Neutrophil (primary cell): Measurements from ENCODE around the gene DUSP7.

Experiments used
- H3K27ac ChIP-seq: fragments of 200-600 bp; sonication (generic); 2 replicates; pipeline ENCODE4 v1.5.1; 2016; ENCODE audit warnings: mild to moderate bottlenecking, moderate library complexity
- H3K27me3 ChIP-seq: fragments of 200-600 bp; sonication (generic); 2 replicates; pipeline ENCODE4 v1.6.0; 2016; ENCODE audit warnings: mild to moderate bottlenecking
- H3K36me3 ChIP-seq: fragments of 200-600 bp; sonication (generic); 2 replicates; pipeline ENCODE4 v1.5.1; 2017
- H3K4me1 ChIP-seq, 2 experiments: fragments of 200-600 bp in 1 of 2; sonication (generic) in 1 of 2; 1 replicate in 1 of 2; 2 replicates in 1 of 2; pipeline versions ENCODE4 v1.5.1 to v1.6.1; 2013 to 2016; ENCODE audit warnings: low read depth in 1 of 2, low read length in 1 of 2, mild to moderate bottlenecking in 1 of 2, moderate library complexity in 1 of 2; ENCODE audit not compliant: control insufficient read depth in 1 of 2, insufficient read depth in 1 of 2
- H3K4me3 ChIP-seq, 2 experiments: fragments of 200-600 bp in 1 of 2; sonication (generic) in 1 of 2; 1 replicate in 1 of 2; 2 replicates in 1 of 2; pipeline ENCODE4 v1.5.1; 2013 to 2016; ENCODE audit warnings: low read depth in 1 of 2, low read length in 1 of 2, mild to moderate bottlenecking in 1 of 2, moderate library complexity in 1 of 2
- H3K9me3 ChIP-seq: fragments of 200-600 bp; sonication (generic); 2 replicates; pipeline ENCODE4 v1.5.1; 2016
- CTCF ChIP-seq: fragments of 200-600 bp; sonication (generic); IDR thresholded peaks from 2 replicates; pipeline ENCODE4 v1.5.1; 2016; ENCODE audit warnings: antibody characterized with exemption

DUSP7 gene

GRCh38 chr3:52024765-52025452 lies 31.5 kb downstream of the DUSP7 start:
- no peak for TF ChIP-seq CTCF
- H3K9me3 ChIP-seq: no peaks in the 10 kb centered on the region
- H3K4me3 ChIP-seq: no peak overlapping the region
- H3K4me1 ChIP-seq: no peaks in the 10 kb centered on the region
- no peaks in the 10 kb centered on the region for H3K27me3 ChIP-seq
- H3K27ac ChIP-seq: no peak overlapping the region
- no peaks in the 10 kb centered on the region for H3K36me3 ChIP-seq

- Histone ChIP-seq H3K4me3 (no peak overlapping the region), H3K4me1 (no peaks in the 10 kb centered on the region), H3K9me3 (no peaks in the 10 kb centered on the region), H3K27me3 (no peaks in the 10 kb centered on the region), H3K36me3 (no peaks in the 10 kb centered on the region), H3K27ac (no peak overlapping the region)
- no peak for TF ChIP-seq CTCF
These were observed 32.3 kb downstream of the DUSP7 start for GRCh38 chr3:52023860-52024764.

- TF ChIP-seq CTCF: no peak
- H3K4me1 ChIP-seq: no peaks in the 10 kb centered on the region
- H3K27me3 ChIP-seq: no peaks in the 10 kb centered on the region
- no peak overlapping the region for H3K27ac ChIP-seq
- no peaks in the 10 kb centered on the region for H3K36me3 ChIP-seq
- H3K4me3 ChIP-seq: no peak overlapping the region
- H3K9me3 ChIP-seq: no peaks in the 10 kb centered on the region
These were observed 33.1 kb downstream of the DUSP7 start for GRCh38 chr3:52023101-52023770.

GRCh38 chr3:52022323-52023100 lies 33.9 kb downstream of the DUSP7 start:
- H3K27ac ChIP-seq: no peak overlapping the region
- H3K4me1 ChIP-seq: no peaks in the 10 kb centered on the region
- no peaks in the 10 kb centered on the region for H3K9me3 ChIP-seq
- H3K27me3 ChIP-seq: no peaks in the 10 kb centered on the region
- no peak for TF ChIP-seq CTCF
- H3K4me3 ChIP-seq: no peak overlapping the region
- H3K36me3 ChIP-seq: no peaks in the 10 kb centered on the region
